RKO (cell line): ENCODE results near the gene SLC7A4.
A peak's percentile ranks its signal among the peaks of the same experiment; 100 is the strongest.

Source experiments
- DNase-seq: peaks from one replicate; pipeline ENCODE4 v3.0.0-alpha.2; 2016; ENCODE audit warnings: low spot score

The SLC7A4 gene

GRCh38 chr22:20986365-20986764 lies 46.0 kb downstream of the SLC7A4 start:
- DNase-seq = no peak

- no peak for DNase-seq
These were observed 46.6 kb downstream of the SLC7A4 start for GRCh38 chr22:20985720-20986119.

- no peak for DNase-seq
These were observed 49.1 kb downstream of the SLC7A4 start for GRCh38 chr22:20983081-20983771.

GRCh38 chr22:20982563-20982882 lies 49.8 kb downstream of the SLC7A4 start:
- DNase-seq = no peak

GRCh38 chr22:20981787-20982562 lies 50.4 kb downstream of the SLC7A4 start, which contains the start of gene LZTR1:
TSS of gene LZTR1 (plus strand) at chr22:20982297. CDS start at chr22:20982372, 75 bp downstream.
- peak; percentile 84 for DNase-seq

- DNase-seq = no peak
These were observed 51.2 kb downstream of the SLC7A4 start for GRCh38 chr22:20980938-20981722.

GRCh38 chr22:20980523-20980922 lies 51.8 kb downstream of the SLC7A4 start:
- no peak for DNase-seq

GRCh38 chr22:20979940-20980453 lies 52.4 kb downstream of the SLC7A4 start:
- DNase-seq = no peak

- DNase-seq = no peak
These were observed 53.0 kb downstream of the SLC7A4 start for GRCh38 chr22:20979243-20979809.
